Measurements from ENCODE around the gene TMEFF2. TPM values are rescaled to one million over a fixed set of nuclear protein-coding genes. Genes with fewer than 3 reads are reported as not detected.
"Not testable (repeated sequence)": the region's sequence is repeated elsewhere in the genome, so short reads cannot be mapped to it uniquely, and the experiment has no call there.

The TMEFF2 gene
- total and polyA plus RNA-seq, 4 donors: 0.08 TPM; not detected in 3

DNA sequence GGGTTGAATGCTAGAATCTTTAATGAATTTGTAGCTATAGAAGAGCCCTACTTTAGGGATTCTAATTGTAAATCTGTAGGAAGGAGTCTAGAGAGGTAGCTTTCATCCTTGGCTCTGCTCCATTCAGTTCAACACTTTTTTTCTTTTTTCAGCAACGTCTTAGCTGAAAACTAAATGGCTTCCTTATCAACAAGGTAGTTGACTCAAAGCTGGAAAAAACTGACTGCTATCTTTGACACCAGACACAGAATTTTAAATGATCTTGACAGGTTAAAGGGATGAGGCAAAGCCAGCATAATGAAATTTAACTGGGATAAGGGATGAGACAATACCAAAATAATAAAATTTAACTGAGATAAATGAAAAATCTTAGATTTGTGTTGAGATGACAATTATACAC, 54.9 kb downstream of the TMEFF2 start (continued):
- TF ChIP-seq, protein P1, sequence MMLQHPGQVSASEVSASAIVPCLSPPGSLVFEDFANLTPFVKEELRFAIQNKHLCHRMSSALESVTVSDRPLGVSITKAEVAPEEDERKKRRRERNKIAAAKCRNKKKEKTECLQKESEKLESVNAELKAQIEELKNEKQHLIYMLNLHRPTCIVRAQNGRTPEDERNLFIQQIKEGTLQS (IDR thresholded peaks at IDR 0.05): no peak
- no peak for TF ChIP-seq FOXA2 (IDR thresholded peaks at IDR 0.05)
- TF ChIP-seq, protein P2, sequence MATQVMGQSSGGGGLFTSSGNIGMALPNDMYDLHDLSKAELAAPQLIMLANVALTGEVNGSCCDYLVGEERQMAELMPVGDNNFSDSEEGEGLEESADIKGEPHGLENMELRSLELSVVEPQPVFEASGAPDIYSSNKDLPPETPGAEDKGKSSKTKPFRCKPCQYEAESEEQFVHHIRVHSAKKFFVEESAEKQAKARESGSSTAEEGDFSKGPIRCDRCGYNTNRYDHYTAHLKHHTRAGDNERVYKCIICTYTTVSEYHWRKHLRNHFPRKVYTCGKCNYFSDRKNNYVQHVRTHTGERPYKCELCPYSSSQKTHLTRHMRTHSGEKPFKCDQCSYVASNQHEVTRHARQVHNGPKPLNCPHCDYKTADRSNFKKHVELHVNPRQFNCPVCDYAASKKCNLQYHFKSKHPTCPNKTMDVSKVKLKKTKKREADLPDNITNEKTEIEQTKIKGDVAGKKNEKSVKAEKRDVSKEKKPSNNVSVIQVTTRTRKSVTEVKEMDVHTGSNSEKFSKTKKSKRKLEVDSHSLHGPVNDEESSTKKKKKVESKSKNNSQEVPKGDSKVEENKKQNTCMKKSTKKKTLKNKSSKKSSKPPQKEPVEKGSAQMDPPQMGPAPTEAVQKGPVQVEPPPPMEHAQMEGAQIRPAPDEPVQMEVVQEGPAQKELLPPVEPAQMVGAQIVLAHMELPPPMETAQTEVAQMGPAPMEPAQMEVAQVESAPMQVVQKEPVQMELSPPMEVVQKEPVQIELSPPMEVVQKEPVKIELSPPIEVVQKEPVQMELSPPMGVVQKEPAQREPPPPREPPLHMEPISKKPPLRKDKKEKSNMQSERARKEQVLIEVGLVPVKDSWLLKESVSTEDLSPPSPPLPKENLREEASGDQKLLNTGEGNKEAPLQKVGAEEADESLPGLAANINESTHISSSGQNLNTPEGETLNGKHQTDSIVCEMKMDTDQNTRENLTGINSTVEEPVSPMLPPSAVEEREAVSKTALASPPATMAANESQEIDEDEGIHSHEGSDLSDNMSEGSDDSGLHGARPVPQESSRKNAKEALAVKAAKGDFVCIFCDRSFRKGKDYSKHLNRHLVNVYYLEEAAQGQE (IDR thresholded peaks at IDR 0.05): no peak

DNA sequence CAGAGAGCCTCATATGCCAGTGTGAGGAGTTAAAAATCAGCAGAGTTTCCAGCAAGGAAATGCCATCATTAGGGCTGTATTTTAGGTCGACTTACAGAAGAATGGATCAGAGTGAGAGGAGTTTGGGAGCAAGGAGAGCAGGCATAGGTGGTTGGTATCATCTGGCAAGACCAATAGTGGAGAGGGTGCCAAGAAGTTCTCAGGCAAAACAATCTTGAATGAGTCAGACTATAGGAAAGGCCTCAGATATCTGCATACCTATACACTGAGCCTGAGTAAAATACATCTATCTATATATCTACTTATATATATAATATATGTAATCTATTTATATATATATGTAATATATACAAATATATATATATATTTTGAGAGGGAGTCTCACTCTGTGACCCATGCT, 57.3 kb downstream of the TMEFF2 start:
- Histone ChIP-seq H3K4me1 (ENCODE audit: control insufficient read depth in 4 of 4, insufficient read depth in 4 of 4, low read length in 3 of 4) (no peaks in the 10 kb centered on the region), H3K27me3 (ENCODE audit: control insufficient read depth in 4 of 4, insufficient read depth in 4 of 4, low read length in 3 of 4) (no peaks in the 10 kb centered on the region), H3K4me3 (ENCODE audit: low read depth in 1 of 3, low read length in 3 of 3) (no peak overlapping the region), H3K36me3 (ENCODE audit: control insufficient read depth in 4 of 4, insufficient read depth in 3 of 4, low read depth in 1 of 4, low read length in 3 of 4) (no peaks in the 10 kb centered on the region), H3K9ac (ENCODE audit: low read depth in 1 of 2, low read length in 2 of 2) (no peak overlapping the region), H3K27ac (ENCODE audit: low read depth in 1 of 2, low read length in 2 of 2) (no peak overlapping the region), H3K9me3 (ENCODE audit: control insufficient read depth in 4 of 4, low read length in 3 of 4) (no peaks in the 10 kb centered on the region)
- WGBS: 62% methylated on average over 1 of the region's 1 CpG
- TF ChIP-seq, protein P1 (IDR thresholded peaks at IDR 0.05): no peak
- TF ChIP-seq, protein P3, sequence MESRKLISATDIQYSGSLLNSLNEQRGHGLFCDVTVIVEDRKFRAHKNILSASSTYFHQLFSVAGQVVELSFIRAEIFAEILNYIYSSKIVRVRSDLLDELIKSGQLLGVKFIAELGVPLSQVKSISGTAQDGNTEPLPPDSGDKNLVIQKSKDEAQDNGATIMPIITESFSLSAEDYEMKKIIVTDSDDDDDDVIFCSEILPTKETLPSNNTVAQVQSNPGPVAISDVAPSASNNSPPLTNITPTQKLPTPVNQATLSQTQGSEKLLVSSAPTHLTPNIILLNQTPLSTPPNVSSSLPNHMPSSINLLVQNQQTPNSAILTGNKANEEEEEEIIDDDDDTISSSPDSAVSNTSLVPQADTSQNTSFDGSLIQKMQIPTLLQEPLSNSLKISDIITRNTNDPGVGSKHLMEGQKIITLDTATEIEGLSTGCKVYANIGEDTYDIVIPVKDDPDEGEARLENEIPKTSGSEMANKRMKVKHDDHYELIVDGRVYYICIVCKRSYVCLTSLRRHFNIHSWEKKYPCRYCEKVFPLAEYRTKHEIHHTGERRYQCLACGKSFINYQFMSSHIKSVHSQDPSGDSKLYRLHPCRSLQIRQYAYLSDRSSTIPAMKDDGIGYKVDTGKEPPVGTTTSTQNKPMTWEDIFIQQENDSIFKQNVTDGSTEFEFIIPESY (IDR thresholded peaks at IDR 0.05): no peak
- TF ChIP-seq HNF4G (IDR thresholded peaks at IDR 0.05): no peak
- TF ChIP-seq EGR1 (IDR thresholded peaks at IDR 0.05; ENCODE audit: low read depth in 2 of 2): no peak
- TF ChIP-seq, protein P4, sequence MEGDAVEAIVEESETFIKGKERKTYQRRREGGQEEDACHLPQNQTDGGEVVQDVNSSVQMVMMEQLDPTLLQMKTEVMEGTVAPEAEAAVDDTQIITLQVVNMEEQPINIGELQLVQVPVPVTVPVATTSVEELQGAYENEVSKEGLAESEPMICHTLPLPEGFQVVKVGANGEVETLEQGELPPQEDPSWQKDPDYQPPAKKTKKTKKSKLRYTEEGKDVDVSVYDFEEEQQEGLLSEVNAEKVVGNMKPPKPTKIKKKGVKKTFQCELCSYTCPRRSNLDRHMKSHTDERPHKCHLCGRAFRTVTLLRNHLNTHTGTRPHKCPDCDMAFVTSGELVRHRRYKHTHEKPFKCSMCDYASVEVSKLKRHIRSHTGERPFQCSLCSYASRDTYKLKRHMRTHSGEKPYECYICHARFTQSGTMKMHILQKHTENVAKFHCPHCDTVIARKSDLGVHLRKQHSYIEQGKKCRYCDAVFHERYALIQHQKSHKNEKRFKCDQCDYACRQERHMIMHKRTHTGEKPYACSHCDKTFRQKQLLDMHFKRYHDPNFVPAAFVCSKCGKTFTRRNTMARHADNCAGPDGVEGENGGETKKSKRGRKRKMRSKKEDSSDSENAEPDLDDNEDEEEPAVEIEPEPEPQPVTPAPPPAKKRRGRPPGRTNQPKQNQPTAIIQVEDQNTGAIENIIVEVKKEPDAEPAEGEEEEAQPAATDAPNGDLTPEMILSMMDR (IDR thresholded peaks at IDR 0.05; ENCODE audit: low read depth, low read length, missing input control): no peak
- no peak for TF ChIP-seq YY1 (IDR thresholded peaks at IDR 0.05)
- TF ChIP-seq SP1 (IDR thresholded peaks at IDR 0.05): no peak
- no peak for TF ChIP-seq GABPA (IDR thresholded peaks at IDR 0.05 in 1 of 2, conservative IDR thresholded peaks at IDR 0.05 in 1 of 2)
- no peak for TF ChIP-seq NR2F2 (IDR thresholded peaks at IDR 0.05)
- no peak for TF ChIP-seq FOXA2 (IDR thresholded peaks at IDR 0.05)
- no peak for TF ChIP-seq JUND (IDR thresholded peaks at IDR 0.05)
- TF ChIP-seq, protein P5, sequence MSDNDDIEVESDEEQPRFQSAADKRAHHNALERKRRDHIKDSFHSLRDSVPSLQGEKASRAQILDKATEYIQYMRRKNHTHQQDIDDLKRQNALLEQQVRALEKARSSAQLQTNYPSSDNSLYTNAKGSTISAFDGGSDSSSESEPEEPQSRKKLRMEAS (IDR thresholded peaks at IDR 0.05): no peak
- no peak for TF ChIP-seq RXRA (IDR thresholded peaks at IDR 0.05)
- TF ChIP-seq FOXA1 (IDR thresholded peaks at IDR 0.05): no peak
- no peak for TF ChIP-seq RAD21 (IDR thresholded peaks at IDR 0.05)
- TF ChIP-seq, protein P2 (IDR thresholded peaks at IDR 0.05): no peak
- TF ChIP-seq TAF1 (conservative IDR thresholded peaks at IDR 0.05): no peak
- TF ChIP-seq HNF4A (conservative IDR thresholded peaks at IDR 0.05): no peak
- no peak for DNase-seq (ENCODE audit: low spot score)

DNA sequence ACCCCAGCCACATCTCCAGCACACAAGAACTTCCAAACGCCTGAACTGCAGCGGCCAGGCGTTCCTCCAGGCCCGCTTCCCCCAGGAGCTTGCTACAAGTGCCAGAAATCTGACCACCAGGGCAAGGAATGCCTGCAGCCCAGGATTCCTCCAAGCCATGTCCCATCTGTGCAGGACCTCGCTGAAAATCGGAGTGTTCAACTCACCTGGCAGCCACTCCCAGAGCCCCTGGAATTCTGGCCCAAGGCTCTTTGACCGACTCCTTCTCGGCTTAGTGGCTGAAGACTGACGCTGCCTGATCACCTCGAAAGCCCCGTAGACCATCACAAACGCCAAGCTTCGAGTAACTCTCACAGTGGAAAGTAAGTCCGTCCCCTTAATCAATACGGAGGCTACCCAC, 62.1 kb downstream of the TMEFF2 start:
- H3K4me3 ChIP-seq (ENCODE audit: low read depth in 1 of 3, low read length in 3 of 3); H3K27me3 ChIP-seq (ENCODE audit: control insufficient read depth in 4 of 4, insufficient read depth in 4 of 4, low read length in 3 of 4); H3K36me3 ChIP-seq (ENCODE audit: control insufficient read depth in 4 of 4, insufficient read depth in 3 of 4, low read depth in 1 of 4, low read length in 3 of 4); H3K9ac ChIP-seq (ENCODE audit: low read depth in 1 of 2, low read length in 2 of 2); H3K27ac ChIP-seq (ENCODE audit: low read depth in 1 of 2, low read length in 2 of 2); H3K9me3 ChIP-seq (ENCODE audit: control insufficient read depth in 4 of 4, low read length in 3 of 4); DNase-seq (ENCODE audit: low spot score): not testable (repeated sequence)
- WGBS: 96% methylated on average over 15 of the region's 15 CpGs
- H3K4me1 ChIP-seq (ENCODE audit: control insufficient read depth in 4 of 4, insufficient read depth in 4 of 4, low read length in 3 of 4): peaks cover 2 to 14% (median 9%) of the 10 kb centered on the region in 4 donors
